ENCODE results near the gene MACF1. TPM values are rescaled to one million over a fixed set of nuclear protein-coding genes. Genes with fewer than 3 reads are reported as not detected.

MACF1 gene
- total and polyA plus RNA-seq, 4 donors, result 69.1 to 966 (median 233) TPM

DNA sequence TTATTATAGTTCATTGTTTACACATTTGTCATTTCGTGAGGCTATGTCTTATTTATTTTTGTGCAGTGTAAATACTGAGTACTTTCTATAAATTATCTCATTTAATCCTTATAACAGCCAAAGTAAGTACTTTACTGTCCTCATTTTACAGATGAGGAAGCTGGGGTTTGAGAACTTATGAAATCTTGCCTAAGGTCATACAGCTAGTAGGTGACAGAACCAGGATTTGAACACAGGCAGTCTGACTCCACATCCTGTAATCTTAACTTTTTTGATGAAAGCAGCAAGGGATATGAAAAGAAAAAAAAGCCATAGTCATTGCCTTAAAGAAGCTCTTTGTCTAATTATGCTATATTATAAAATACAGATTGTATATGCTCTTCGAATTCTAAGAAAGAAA lies 179.8 kb downstream of the MACF1 start:
- TF ChIP-seq, protein P1, sequence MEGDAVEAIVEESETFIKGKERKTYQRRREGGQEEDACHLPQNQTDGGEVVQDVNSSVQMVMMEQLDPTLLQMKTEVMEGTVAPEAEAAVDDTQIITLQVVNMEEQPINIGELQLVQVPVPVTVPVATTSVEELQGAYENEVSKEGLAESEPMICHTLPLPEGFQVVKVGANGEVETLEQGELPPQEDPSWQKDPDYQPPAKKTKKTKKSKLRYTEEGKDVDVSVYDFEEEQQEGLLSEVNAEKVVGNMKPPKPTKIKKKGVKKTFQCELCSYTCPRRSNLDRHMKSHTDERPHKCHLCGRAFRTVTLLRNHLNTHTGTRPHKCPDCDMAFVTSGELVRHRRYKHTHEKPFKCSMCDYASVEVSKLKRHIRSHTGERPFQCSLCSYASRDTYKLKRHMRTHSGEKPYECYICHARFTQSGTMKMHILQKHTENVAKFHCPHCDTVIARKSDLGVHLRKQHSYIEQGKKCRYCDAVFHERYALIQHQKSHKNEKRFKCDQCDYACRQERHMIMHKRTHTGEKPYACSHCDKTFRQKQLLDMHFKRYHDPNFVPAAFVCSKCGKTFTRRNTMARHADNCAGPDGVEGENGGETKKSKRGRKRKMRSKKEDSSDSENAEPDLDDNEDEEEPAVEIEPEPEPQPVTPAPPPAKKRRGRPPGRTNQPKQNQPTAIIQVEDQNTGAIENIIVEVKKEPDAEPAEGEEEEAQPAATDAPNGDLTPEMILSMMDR (IDR thresholded peaks at IDR 0.05; ENCODE audit: control extremely low read depth, extremely low read depth), result no peak
- Histone ChIP-seq H3K27me3 (ENCODE audit: control insufficient read depth in 3 of 3, insufficient read depth in 3 of 3, low read length in 2 of 3) (no peaks in the 10 kb centered on the region), H3K4me3 (no peak overlapping the region), H3K4me1 (ENCODE audit: control insufficient read depth in 5 of 5, insufficient read depth in 5 of 5, low read length in 5 of 5) (no peaks in the 10 kb centered on the region), H3K9me3 (ENCODE audit: control insufficient read depth in 4 of 4, insufficient read depth in 3 of 4, low read length in 3 of 4) (no peaks in the 10 kb centered on the region), H3K36me3 (ENCODE audit: control insufficient read depth in 4 of 4, insufficient read depth in 4 of 4, low read length in 4 of 4) (peaks cover 29 to 65% (median 38%) of the 10 kb centered on the region in 4 donors), H3K27ac (ENCODE audit: low read depth in 1 of 2, low read length in 1 of 2) (no peak overlapping the region), H3K9ac (ENCODE audit: insufficient read depth in 1 of 2, low read length in 2 of 2) (no peak overlapping the region)
- ATAC-seq (ENCODE audit: insufficient read depth, low FRiP score), result no peak
- DNase-seq, result no peak
- WGBS, 2 donors, result 82 to 89% methylated on average over 2 of the region's 2 CpGs

GRCh38 chr1:39385067-39385988 lies 180.8 kb downstream of the MACF1 start:
- TF ChIP-seq, protein P1 (IDR thresholded peaks at IDR 0.05; ENCODE audit: control extremely low read depth, extremely low read depth), result no peak
- ATAC-seq (ENCODE audit: insufficient read depth, low FRiP score) (no peak), DNase-seq (no peak)
- H3K9ac ChIP-seq (ENCODE audit: insufficient read depth in 1 of 2, low read length in 2 of 2), result no peak overlapping the region
- 81 to 83% methylated on average over 16 of the region's 16 CpGs for WGBS, 2 donors
- H3K4me3 ChIP-seq, result no peak overlapping the region
- H3K9me3 ChIP-seq (ENCODE audit: control insufficient read depth in 4 of 4, insufficient read depth in 3 of 4, low read length in 3 of 4), result no peaks in the 10 kb centered on the region
- H3K27ac ChIP-seq (ENCODE audit: low read depth in 1 of 2, low read length in 1 of 2), result peak overlapping the region in 1 of 2 donors; percentile 1
- H3K4me1 ChIP-seq (ENCODE audit: control insufficient read depth in 5 of 5, insufficient read depth in 5 of 5, low read length in 5 of 5), result no peaks in the 10 kb centered on the region
- H3K27me3 ChIP-seq (ENCODE audit: control insufficient read depth in 3 of 3, insufficient read depth in 3 of 3, low read length in 2 of 3), result no peaks in the 10 kb centered on the region
- H3K36me3 ChIP-seq (ENCODE audit: control insufficient read depth in 4 of 4, insufficient read depth in 4 of 4, low read length in 4 of 4), result peaks cover 26 to 61% (median 38%) of the 10 kb centered on the region in 4 donors

DNA sequence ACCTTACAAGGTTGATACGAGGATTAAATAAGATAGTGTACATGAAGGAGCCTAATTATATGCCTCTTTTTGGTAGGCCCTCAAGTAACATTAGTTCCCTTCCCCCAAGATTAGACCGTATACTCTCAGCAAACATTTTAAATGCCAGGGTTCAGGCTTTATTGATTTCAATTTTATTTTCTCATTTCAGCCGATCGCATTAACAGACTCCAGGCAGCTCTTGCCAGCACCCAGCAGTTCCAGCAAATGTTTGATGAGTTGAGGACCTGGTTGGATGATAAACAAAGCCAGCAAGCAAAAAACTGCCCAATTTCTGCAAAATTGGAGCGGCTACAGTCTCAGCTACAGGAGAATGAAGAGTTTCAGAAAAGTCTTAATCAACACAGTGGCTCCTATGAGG lies 182.5 kb downstream of the MACF1 start:
- H3K9me3 ChIP-seq (ENCODE audit: control insufficient read depth in 4 of 4, insufficient read depth in 3 of 4, low read length in 3 of 4), result no peaks in the 10 kb centered on the region
- TF ChIP-seq, protein P1 (IDR thresholded peaks at IDR 0.05; ENCODE audit: control extremely low read depth, extremely low read depth), result no peak
- no peak overlapping the region for H3K4me3 ChIP-seq
- DNase-seq, result no peak
- WGBS, 2 donors, result 92 to 93% methylated on average over 5 of the region's 5 CpGs
- no peaks in the 10 kb centered on the region for H3K27me3 ChIP-seq (ENCODE audit: control insufficient read depth in 3 of 3, insufficient read depth in 3 of 3, low read length in 2 of 3)
- peaks cover 23 to 56% (median 32%) of the 10 kb centered on the region in 4 donors for H3K36me3 ChIP-seq (ENCODE audit: control insufficient read depth in 4 of 4, insufficient read depth in 4 of 4, low read length in 4 of 4)
- H3K27ac ChIP-seq (ENCODE audit: low read depth in 1 of 2, low read length in 1 of 2), result no peak overlapping the region
- no peak overlapping the region for H3K9ac ChIP-seq (ENCODE audit: insufficient read depth in 1 of 2, low read length in 2 of 2)
- no peak for ATAC-seq (ENCODE audit: insufficient read depth, low FRiP score)
- H3K4me1 ChIP-seq (ENCODE audit: control insufficient read depth in 5 of 5, insufficient read depth in 5 of 5, low read length in 5 of 5), result peaks cover 0 to 9% (median 8%) of the 10 kb centered on the region in 5 donors
